ENCODE measurements around the gene PCCA.

- no peak for TF ChIP-seq CTCF (IDR thresholded peaks at IDR 0.05; ENCODE audit: low read depth, low read length)
- no peak for TF ChIP-seq EZH2phosphoT487 (IDR thresholded peaks at IDR 0.05; ENCODE audit: low read depth)
Measured at GRCh38 chr13:100541897-100542825, 453.3 kb downstream of the PCCA start.
